HG02852 (cell line): ENCODE measurements around the gene MPRIP.
"Not testable (repeated sequence)": the region's sequence is repeated elsewhere in the genome, so short reads cannot be mapped to it uniquely, and the experiment has no call there.

ENCODE experiments used
- ATAC-seq: cut with Tn5 transposase; IDR thresholded peaks from one replicate; pipeline ENCODE4 v1.9.1; 2021; ENCODE audit warnings: mild to moderate bottlenecking, moderate library complexity; ENCODE audit not compliant: unreplicated experiment

Gene MPRIP

GRCh38 chr17:17125136-17126084, 83.2 kb downstream of the MPRIP start:
- ATAC-seq: no peak

GRCh38 chr17:17126131-17127110, 84.2 kb downstream of the MPRIP start:
- ATAC-seq: no peak

- ATAC-seq: no peak
These were observed 84.9 kb downstream of the MPRIP start for GRCh38 chr17:17127156-17127555.

- ATAC-seq: no peak
These were observed 85.6 kb downstream of the MPRIP start for GRCh38 chr17:17127730-17128291.

- no peak for ATAC-seq
These were observed 86.3 kb downstream of the MPRIP start for GRCh38 chr17:17128476-17129075.

- ATAC-seq: no peak
These were observed 87.2 kb downstream of the MPRIP start for GRCh38 chr17:17129466-17129865.

- no peak for ATAC-seq
These were observed 88.0 kb downstream of the MPRIP start for GRCh38 chr17:17130077-17130844.

- ATAC-seq: no peak
These were observed 89.6 kb downstream of the MPRIP start for GRCh38 chr17:17131839-17132238.

- ATAC-seq: no peak
These were observed 90.5 kb downstream of the MPRIP start for GRCh38 chr17:17132746-17133145.

- ATAC-seq: no peak
These were observed 92.0 kb downstream of the MPRIP start for GRCh38 chr17:17134051-17134956.

GRCh38 chr17:17134957-17135333, 92.7 kb downstream of the MPRIP start:
- no peak for ATAC-seq

GRCh38 chr17:17136221-17136620, 94.0 kb downstream of the MPRIP start:
- ATAC-seq: not testable (repeated sequence)

- ATAC-seq: peak; percentile 79
These were observed 95.7 kb downstream of the MPRIP start for GRCh38 chr17:17137731-17138585.

- no peak for ATAC-seq
These were observed 97.8 kb downstream of the MPRIP start for GRCh38 chr17:17139972-17140589.

GRCh38 chr17:17140590-17140980, 98.3 kb downstream of the MPRIP start:
- ATAC-seq: no peak

- no peak for ATAC-seq
These were observed 99.0 kb downstream of the MPRIP start for GRCh38 chr17:17141279-17141678.

- ATAC-seq: no peak
These were observed 99.7 kb downstream of the MPRIP start for GRCh38 chr17:17141860-17142552.
